ENCODE results near the gene MPP7.

DNA sequence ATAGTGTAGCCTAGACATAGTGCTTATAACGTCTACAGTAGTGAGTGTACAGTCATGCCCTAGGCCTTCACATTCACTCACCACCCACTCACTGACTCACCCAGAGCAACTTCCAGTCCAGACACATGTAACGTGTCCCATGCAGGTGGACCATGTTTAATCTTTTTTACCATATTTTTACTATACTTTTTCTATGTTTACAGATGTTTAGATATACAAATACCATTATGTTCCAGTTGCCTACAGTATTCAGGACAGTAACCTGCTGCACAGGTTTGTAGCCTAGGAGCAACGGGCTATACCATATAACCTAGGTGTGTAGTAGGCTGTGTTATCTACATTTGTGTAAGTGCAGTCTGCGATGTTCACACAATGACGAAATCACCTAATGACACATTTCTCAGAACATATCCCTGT, 11.0 kb downstream of the MPP7 start:
- TF ChIP-seq CTCF (IDR thresholded peaks at IDR 0.05) (no peak), POLR2A (IDR thresholded peaks at IDR 0.05; ENCODE audit: low read depth) (no peak), POLR2AphosphoS5 (IDR thresholded peaks at IDR 0.05) (peak; percentile 38 to 66)

Data from esophagus muscularis mucosa (tissue), 3 donors.